ENCODE measurements around the gene JMJD4.

JMJD4 gene

GRCh38 chr1:227769047-227769935, 34.2 kb upstream of the JMJD4 start:
- DNase-seq (ENCODE audit: low read depth in 1 of 2, low spot score in 1 of 2), result no peak

- no peak for DNase-seq (ENCODE audit: low read depth in 1 of 2, low spot score in 1 of 2)
These were observed 33.5 kb upstream of the JMJD4 start for GRCh38 chr1:227768640-227769039.

GRCh38 chr1:227768125-227768439, 33.0 kb upstream of the JMJD4 start:
- DNase-seq (ENCODE audit: low read depth in 1 of 2, low spot score in 1 of 2), result no peak

GRCh38 chr1:227767401-227768124, 32.5 kb upstream of the JMJD4 start:
- DNase-seq (ENCODE audit: low read depth in 1 of 2, low spot score in 1 of 2), result no peak

GRCh38 chr1:227766653-227767277, 31.7 kb upstream of the JMJD4 start:
- no peak for DNase-seq (ENCODE audit: low read depth in 1 of 2, low spot score in 1 of 2)

- peak in 1 of 2 donors; percentile 27 for DNase-seq (ENCODE audit: low read depth in 1 of 2, low spot score in 1 of 2)
These were observed 31.0 kb upstream of the JMJD4 start for GRCh38 chr1:227766015-227766634.

GRCh38 chr1:227765261-227766014, 30.3 kb upstream of the JMJD4 start:
- DNase-seq (ENCODE audit: low read depth in 1 of 2, low spot score in 1 of 2), result no peak

- no peak for DNase-seq (ENCODE audit: low read depth in 1 of 2, low spot score in 1 of 2)
These were observed 28.9 kb upstream of the JMJD4 start for GRCh38 chr1:227764019-227764391.

- no peak for DNase-seq (ENCODE audit: low read depth in 1 of 2, low spot score in 1 of 2)
These were observed 28.3 kb upstream of the JMJD4 start for GRCh38 chr1:227763246-227764018.

GRCh38 chr1:227762231-227762911, 27.3 kb upstream of the JMJD4 start:
- peak; percentile 67 to 77 for DNase-seq (ENCODE audit: low read depth in 1 of 2, low spot score in 1 of 2)

GRCh38 chr1:227761621-227762230, 26.6 kb upstream of the JMJD4 start:
- DNase-seq (ENCODE audit: low read depth in 1 of 2, low spot score in 1 of 2), result no peak

- DNase-seq (ENCODE audit: low read depth in 1 of 2, low spot score in 1 of 2), result no peak
These were observed 25.3 kb upstream of the JMJD4 start for GRCh38 chr1:227760377-227760776.

GRCh38 chr1:227759341-227760300, 24.5 kb upstream of the JMJD4 start:
- no peak for DNase-seq (ENCODE audit: low read depth in 1 of 2, low spot score in 1 of 2)

- no peak for DNase-seq (ENCODE audit: low read depth in 1 of 2, low spot score in 1 of 2)
These were observed 23.3 kb upstream of the JMJD4 start for GRCh38 chr1:227758366-227758765.

- no peak for DNase-seq (ENCODE audit: low read depth in 1 of 2, low spot score in 1 of 2)
These were observed 22.7 kb upstream of the JMJD4 start for GRCh38 chr1:227757781-227758180.

GRCh38 chr1:227756172-227756959, 21.3 kb upstream of the JMJD4 start:
- no peak for DNase-seq (ENCODE audit: low read depth in 1 of 2, low spot score in 1 of 2)

GRCh38 chr1:227754958-227755357, 19.9 kb upstream of the JMJD4 start:
- no peak for DNase-seq (ENCODE audit: low read depth in 1 of 2, low spot score in 1 of 2)
